GM23248 (cell line): ENCODE measurements around the gene DENND1A. TPM values are rescaled to one million over a fixed set of nuclear protein-coding genes. Genes with fewer than 3 reads are reported as not detected.

Source experiments
- DNase-seq: peaks from one replicate; pipeline ENCODE4 v3.0.0-alpha.2; 2015
- H2AFZ ChIP-seq: fragments of 200-600 bp; sonication (generic); 2 replicates; pipeline ENCODE4 v1.6.1; 2016; ENCODE audit warnings: antibody characterized with exemption
- H3F3A ChIP-seq: fragments of 200-600 bp; sonication (generic); 2 replicates; pipeline ENCODE4 v1.6.1; 2016; ENCODE audit warnings: mild to moderate bottlenecking, antibody characterized with exemption, mixed run types; ENCODE audit not compliant: insufficient read depth
- H3K27ac ChIP-seq: fragments of 200-600 bp; sonication (generic); 2 replicates; pipeline ENCODE4 v1.5.1; 2016; ENCODE audit warnings: mild to moderate bottlenecking
- H3K27me3 ChIP-seq: fragments of 200-600 bp; sonication (generic); replicated peaks from 2 replicates; pipeline ENCODE4 v1.6.1; 2016; ENCODE audit warnings: mild to moderate bottlenecking; ENCODE audit not compliant: insufficient read depth
- H3K36me3 ChIP-seq: fragments of 200-600 bp; sonication (generic); 2 replicates; pipeline ENCODE4 v1.6.1; 2016; ENCODE audit warnings: low read depth, mild to moderate bottlenecking
- H3K4me1 ChIP-seq: fragments of 200-600 bp; sonication (generic); 2 replicates; pipeline ENCODE4 v1.6.1; 2016; ENCODE audit warnings: mild to moderate bottlenecking; ENCODE audit not compliant: insufficient read depth
- H3K4me2 ChIP-seq: fragments of 200-600 bp; sonication (generic); one replicate; pipeline ENCODE4 v1.6.1; 2016; ENCODE audit warnings: mild to moderate bottlenecking; ENCODE audit not compliant: unreplicated experiment
- H3K4me3 ChIP-seq: fragments of 200-600 bp; sonication (generic); 2 replicates; pipeline ENCODE4 v1.5.1; 2016; ENCODE audit warnings: mild to moderate bottlenecking
- H3K79me2 ChIP-seq: fragments of 200-600 bp; sonication (generic); 2 replicates; pipeline ENCODE4 v1.6.1; 2016; ENCODE audit warnings: mild to moderate bottlenecking; ENCODE audit not compliant: insufficient read depth
- H3K9ac ChIP-seq: fragments of 200-600 bp; sonication (generic); 2 replicates; pipeline ENCODE4 v1.6.1; 2016; ENCODE audit warnings: mild to moderate bottlenecking
- H3K9me2 ChIP-seq: fragments of 200-600 bp; sonication (generic); 2 replicates; pipeline ENCODE4 v1.6.1; 2016; ENCODE audit warnings: mixed run types, mild to moderate bottlenecking, moderate library complexity; ENCODE audit not compliant: insufficient read depth
- H3K9me3 ChIP-seq: fragments of 200-600 bp; sonication (generic); one replicate; pipeline ENCODE4 v1.6.1; 2017; ENCODE audit warnings: low read depth
- H4K20me1 ChIP-seq: fragments of 200-600 bp; sonication (generic); 2 replicates; pipeline ENCODE4 v1.6.0; 2016; ENCODE audit not compliant: insufficient read depth
- EZH2 ChIP-seq: fragments of 200-600 bp; sonication (generic); IDR thresholded peaks from 2 replicates; pipeline ENCODE4 v1.6.1; 2018; ENCODE audit warnings: antibody characterized with exemption, mild to moderate bottlenecking; ENCODE audit not compliant: insufficient read depth, poor library complexity, severe bottlenecking
- EZH2phosphoT487 ChIP-seq: fragments of 200-600 bp; sonication (generic); IDR thresholded peaks from 2 replicates; pipeline ENCODE4 v1.6.1; 2018; ENCODE audit warnings: antibody characterized with exemption, moderate library complexity, mild to moderate bottlenecking, low read depth; ENCODE audit not compliant: insufficient read depth
- WGBS, 2 experiments: methylation state at CpG; one replicate each; pipeline ENCODE4 v1.1.6; 2015 to 2017; ENCODE audit warnings: low lambda C conversion rate in 2 of 2, low coverage in 1 of 2; ENCODE audit errors: missing lambda C conversion rate in 2 of 2; 5-methylcytosine and 5-hydroxymethylcytosine counted together
- in situ Hi-C: fragments of 300-500 bp; cut with MboI; formaldehyde crosslinking; loops from 2 replicates; pipeline ENCODE4 v1.15.0; 2020
- polyA plus RNA-seq: library from polyadenylated mRNA; unstranded; fragments of >200 nt; fragmentation: Nextera tagmentation; extraction: Ambion mirVana; gene quantifications from 2 replicates; pipeline ENCODE4 v1.2.1, GENCODE V29; 2016
- total RNA-seq: library from RNA; depleted of rRNA; stranded (reverse); fragments of >200 nt; shearing (Covaris generic); gene quantifications from 2 replicates; pipeline ENCODE4 v1.2.3, GENCODE V29; 2014

The DENND1A gene
- total and polyA plus RNA-seq, 2 experiments from 2014 or later, result 13.2 to 16.4 TPM

DNA sequence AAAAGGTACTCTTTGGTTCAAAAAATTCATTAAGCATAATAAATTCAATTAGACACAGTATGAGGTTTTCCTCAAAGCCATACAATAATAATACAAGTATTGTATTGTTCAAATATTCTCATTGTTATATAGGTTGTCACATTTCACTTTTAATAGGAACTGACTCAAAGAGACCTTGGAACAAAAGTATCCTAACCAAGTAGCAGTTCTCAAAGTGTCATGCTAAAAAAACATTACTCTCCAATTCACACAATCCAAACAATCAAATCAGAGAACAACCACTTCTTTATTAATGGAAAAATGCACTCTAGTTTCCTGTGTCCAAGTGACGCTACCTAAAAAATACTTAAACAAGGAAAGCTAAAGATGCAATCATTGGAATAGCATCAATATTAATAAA, 115.4 kb downstream of the DENND1A start:
- Histone ChIP-seq H3K9ac (no peak overlapping the region), H3K79me2 (0 out of 2 replicates have a peak, but pooled peaks cover 7% of the 10 kb centered on the region), H2AFZ (no peak overlapping the region), H3F3A (no peaks in the 10 kb centered on the region), H3K4me2 (no peak overlapping the region), H3K36me3 (no peaks in the 10 kb centered on the region), H3K9me2 (no peaks in the 10 kb centered on the region), H3K27ac (no peak overlapping the region), H3K4me3 (no peak overlapping the region), H3K9me3 (no peaks in the 10 kb centered on the region), H4K20me1 (no peaks in the 10 kb centered on the region), H3K4me1 (no peaks in the 10 kb centered on the region), H3K27me3 (no peaks in the 10 kb centered on the region)
- DNase-seq, result no peak
- WGBS, 2 experiments, result 98 to 100% methylated on average over 1 of the region's 1 CpG
- TF ChIP-seq EZH2 (no peak), EZH2phosphoT487 (no peak)
- in situ Hi-C loops, result no loop called here

DNA sequence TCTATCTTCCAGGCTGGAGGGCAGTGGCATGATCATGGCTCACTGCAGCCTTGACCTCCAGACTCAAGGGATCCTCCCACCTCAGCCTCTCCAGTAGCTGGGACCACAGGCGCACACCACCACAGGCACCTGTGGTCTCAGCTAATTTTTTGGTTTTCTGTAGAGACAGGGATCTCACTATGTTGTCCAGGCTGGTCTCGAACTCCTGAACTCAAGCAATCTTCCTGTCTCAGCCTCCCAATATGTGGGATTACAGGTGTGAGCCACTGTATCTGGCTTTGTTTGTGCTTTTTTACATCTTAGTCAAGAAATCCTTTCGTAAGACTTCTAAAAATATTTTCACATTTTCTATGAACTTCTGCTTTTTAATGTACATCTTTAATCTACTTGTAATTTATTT, 116.9 kb downstream of the DENND1A start:
- no peak overlapping the region for H3K4me2 ChIP-seq
- no peak overlapping the region for H3K9ac ChIP-seq
- H3K4me3 ChIP-seq, result no peak overlapping the region
- H4K20me1 ChIP-seq, result no peaks in the 10 kb centered on the region
- H2AFZ ChIP-seq, result no peak overlapping the region
- in situ Hi-C loops, result no loop called here
- H3K9me2 ChIP-seq, result no peaks in the 10 kb centered on the region
- H3K36me3 ChIP-seq, result no peaks in the 10 kb centered on the region
- DNase-seq, result no peak
- H3F3A ChIP-seq, result no peaks in the 10 kb centered on the region
- H3K27ac ChIP-seq, result no peak overlapping the region
- H3K9me3 ChIP-seq, result no peaks in the 10 kb centered on the region
- no peaks in the 10 kb centered on the region for H3K79me2 ChIP-seq
- H3K4me1 ChIP-seq, result no peaks in the 10 kb centered on the region
- no peaks in the 10 kb centered on the region for H3K27me3 ChIP-seq
- WGBS, 2 experiments, result 96 to 97% methylated on average over 3 of the region's 3 CpGs
- TF ChIP-seq EZH2 (no peak), EZH2phosphoT487 (no peak)

DNA sequence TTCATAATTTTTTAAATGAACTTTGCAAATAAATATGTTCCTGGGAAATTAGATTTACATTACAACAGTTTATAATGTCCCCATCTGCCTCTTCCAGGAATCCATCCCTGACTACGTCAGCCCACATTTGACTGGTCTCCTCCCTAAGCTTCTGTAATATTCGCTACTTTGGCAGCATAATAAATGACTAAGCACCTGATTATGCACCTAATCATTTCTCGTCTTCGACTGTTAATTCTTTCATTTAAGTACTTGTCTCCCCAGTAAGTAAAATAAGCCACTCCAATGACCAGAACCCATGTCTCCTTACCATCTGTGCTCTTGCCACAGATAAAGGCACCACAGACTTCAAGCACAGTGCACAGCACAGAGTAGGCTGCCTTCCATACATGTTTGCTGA, 122.7 kb downstream of the DENND1A start:
- Histone ChIP-seq H3K4me2 (no peak overlapping the region), H3K27ac (no peak overlapping the region), H3K79me2 (0 out of 2 replicates have a peak, but pooled peaks cover 9% of the 10 kb centered on the region), H3K4me1 (peaks cover 7% of the 10 kb centered on the region; the same call in 1 of the 2 replicates), H3K9me3 (no peaks in the 10 kb centered on the region), H2AFZ (no peak overlapping the region), H3K27me3 (no peaks in the 10 kb centered on the region), H3K9me2 (no peaks in the 10 kb centered on the region), H4K20me1 (no peaks in the 10 kb centered on the region), H3F3A (no peaks in the 10 kb centered on the region), H3K4me3 (no peak overlapping the region), H3K9ac (no peak overlapping the region), H3K36me3 (no peaks in the 10 kb centered on the region)
- in situ Hi-C loops, result no loop called here
- DNase-seq, result peak; percentile 27
- no peak for TF ChIP-seq EZH2
- TF ChIP-seq EZH2phosphoT487, result no peak
- WGBS, 2 experiments, result 80 to 87% methylated on average over 4 of the region's 4 CpGs

DNA sequence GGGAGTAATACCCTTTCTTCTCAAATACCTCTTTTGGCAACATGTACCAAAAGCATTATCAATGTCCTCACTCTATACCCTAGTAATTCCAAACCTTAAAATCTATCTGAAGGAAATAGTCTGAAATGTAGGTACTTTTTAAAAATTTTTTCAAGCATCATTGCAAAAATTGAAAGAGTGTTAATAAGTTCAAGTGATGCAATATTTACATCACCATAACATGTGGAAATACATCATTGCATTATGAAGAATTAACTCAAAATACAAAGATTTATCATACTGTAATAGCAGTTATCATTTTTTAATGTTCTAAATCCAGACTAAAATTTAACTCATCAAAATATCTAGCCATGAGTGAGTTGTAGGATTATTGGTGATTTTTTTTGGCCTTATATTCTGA, 123.1 kb downstream of the DENND1A start:
- Histone ChIP-seq H4K20me1 (no peaks in the 10 kb centered on the region), H3K27me3 (no peaks in the 10 kb centered on the region), H3K9ac (no peak overlapping the region), H3K4me3 (no peak overlapping the region), H3F3A (no peaks in the 10 kb centered on the region), H3K9me2 (no peaks in the 10 kb centered on the region), H3K4me1 (peaks cover 7% of the 10 kb centered on the region; the same call in 1 of the 2 replicates), H3K9me3 (no peaks in the 10 kb centered on the region), H2AFZ (no peak overlapping the region), H3K4me2 (no peak overlapping the region), H3K79me2 (0 out of 2 replicates have a peak, but pooled peaks cover 9% of the 10 kb centered on the region), H3K27ac (no peak overlapping the region), H3K36me3 (no peaks in the 10 kb centered on the region)
- no peak for DNase-seq
- TF ChIP-seq EZH2phosphoT487, result no peak
- no peak for TF ChIP-seq EZH2
- in situ Hi-C loops, result no loop called here

DNA sequence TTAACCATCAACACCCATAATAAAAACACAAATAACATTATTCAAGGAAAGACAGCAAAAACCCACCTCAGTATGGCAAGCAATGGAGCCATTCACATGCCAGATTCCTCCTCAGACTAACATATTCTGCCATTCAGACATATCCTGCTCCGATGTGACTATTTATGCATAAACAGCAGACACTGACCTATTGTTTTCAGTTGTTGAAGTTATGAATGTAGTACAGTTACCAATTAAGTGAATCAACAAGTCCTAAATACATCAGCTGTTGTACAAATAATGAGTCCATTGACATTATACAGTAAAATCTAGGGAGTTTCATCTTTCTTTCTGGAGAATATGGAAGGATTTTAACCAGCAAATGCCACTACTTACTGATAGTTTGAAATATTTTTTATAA, 131.7 kb downstream of the DENND1A start:
- Histone ChIP-seq H3K79me2 (peaks cover 25% of the 10 kb centered on the region; the same call in 1 of the 2 replicates), H2AFZ (no peak overlapping the region), H3K27me3 (no peaks in the 10 kb centered on the region), H3K36me3 (no peaks in the 10 kb centered on the region), H3K27ac (no peak overlapping the region), H3F3A (no peaks in the 10 kb centered on the region), H4K20me1 (no peaks in the 10 kb centered on the region; the same call in 1 of the 2 replicates), H3K4me2 (no peak overlapping the region), H3K9ac (no peak overlapping the region), H3K4me1 (no peaks in the 10 kb centered on the region), H3K4me3 (no peak overlapping the region), H3K9me3 (no peaks in the 10 kb centered on the region), H3K9me2 (no peaks in the 10 kb centered on the region)
- in situ Hi-C loops, result no loop called here
- no peak for DNase-seq
- 95 to 100% methylated on average over 1 of the region's 1 CpG for WGBS, 2 experiments
- TF ChIP-seq EZH2 (no peak), EZH2phosphoT487 (no peak)
